Globus pallidus (tissue), 1 donor: ENCODE measurements around the gene TIMP1.

Experiments used
- DNase-seq: peaks from one replicate; pipeline ENCODE4 v3.0.0-alpha.2; 2015; ENCODE audit warnings: low spot score

TIMP1 gene

DNA sequence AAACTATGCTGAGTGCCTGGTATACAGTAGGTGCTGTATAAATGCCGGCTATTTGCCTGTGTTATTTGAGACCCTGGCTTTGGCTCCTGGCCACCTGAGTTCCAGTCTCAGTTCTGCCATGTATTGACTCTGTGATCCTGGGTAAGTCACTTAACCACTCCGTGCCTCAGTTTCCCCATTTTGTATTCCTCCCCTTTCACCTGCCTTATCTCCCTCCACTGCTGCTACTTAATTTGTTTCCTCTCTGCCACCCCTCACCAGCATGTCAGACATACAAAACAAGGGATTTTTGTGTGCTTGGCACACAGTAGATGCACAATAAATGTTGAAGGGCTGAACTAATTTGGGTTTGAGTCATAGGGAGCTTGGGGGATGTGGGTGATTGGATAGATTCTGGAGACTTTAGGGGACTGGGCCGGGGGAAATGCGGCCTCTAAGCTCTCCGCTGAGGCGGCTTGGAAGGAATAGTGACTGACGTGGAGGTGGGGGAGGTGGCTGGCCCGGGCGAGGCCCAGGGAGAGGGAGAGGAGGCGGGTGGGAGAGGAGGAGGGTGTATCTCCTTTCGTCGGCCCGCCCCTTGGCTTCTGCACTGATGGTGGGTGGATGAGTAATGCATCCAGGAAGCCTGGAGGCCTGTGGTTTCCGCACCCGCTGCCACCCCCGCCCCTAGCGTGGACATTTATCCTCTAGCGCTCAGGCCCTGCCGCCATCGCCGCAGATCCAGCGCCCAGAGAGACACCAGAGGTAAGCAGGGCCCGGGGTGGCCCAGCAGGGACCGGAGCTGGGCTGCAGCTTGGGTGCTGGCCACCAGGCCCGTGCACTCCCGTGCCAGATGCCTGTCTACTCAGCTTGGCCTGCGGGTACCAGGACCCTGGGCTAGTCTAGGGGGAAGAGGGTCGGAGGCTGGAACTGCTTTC lies at the start of gene TIMP1:
TIMP1 (plus strand) TSS at position 706 of the 917 bp plus-strand sequence. CDS start 980 bp downstream, outside the sequence.
- peak; percentile 21 for DNase-seq

DNA sequence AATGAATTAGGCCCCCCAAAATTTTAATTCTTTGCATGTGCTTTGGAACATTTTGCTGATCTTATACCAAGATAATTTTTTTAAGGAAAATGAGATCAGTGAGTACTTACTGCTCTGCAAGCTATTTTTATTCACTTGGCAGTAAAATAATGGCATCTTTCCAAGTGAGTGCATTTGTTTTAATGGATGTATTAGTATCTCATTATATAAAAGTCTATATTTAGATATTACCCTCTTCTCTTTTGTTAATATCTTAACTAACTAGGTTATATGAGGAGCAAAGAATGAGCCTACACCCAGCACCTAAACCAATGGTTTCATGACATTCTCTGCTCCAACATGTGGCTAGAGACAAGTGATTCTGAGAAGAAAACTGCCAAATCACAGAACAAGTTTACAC lies 42.4 kb upstream of the TIMP1 start:
- DNase-seq, result no peak

GRCh38 chrX:47540754-47541538 lies 41.3 kb upstream of the TIMP1 start:
- DNase-seq, result peak; percentile 93

DNA sequence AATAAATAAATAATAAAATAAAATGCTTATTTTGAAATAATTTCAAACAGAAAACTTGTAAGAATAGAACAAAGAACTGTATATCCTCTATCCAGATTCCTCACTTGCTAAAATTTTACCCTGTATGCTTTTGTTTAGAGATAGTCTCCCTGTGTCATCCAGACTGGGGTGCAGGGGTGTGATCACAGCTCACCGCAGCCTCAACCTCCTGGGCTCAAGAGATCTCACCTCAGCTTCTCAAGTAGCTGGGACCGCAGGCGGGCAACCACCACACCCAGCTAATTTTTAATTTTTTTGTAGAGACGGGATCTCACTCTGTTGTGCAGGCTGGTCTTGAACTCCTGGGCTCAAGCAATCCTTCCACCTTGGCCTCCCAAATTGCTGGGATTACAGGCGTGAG lies 38.7 kb upstream of the TIMP1 start:
- no peak for DNase-seq

DNA sequence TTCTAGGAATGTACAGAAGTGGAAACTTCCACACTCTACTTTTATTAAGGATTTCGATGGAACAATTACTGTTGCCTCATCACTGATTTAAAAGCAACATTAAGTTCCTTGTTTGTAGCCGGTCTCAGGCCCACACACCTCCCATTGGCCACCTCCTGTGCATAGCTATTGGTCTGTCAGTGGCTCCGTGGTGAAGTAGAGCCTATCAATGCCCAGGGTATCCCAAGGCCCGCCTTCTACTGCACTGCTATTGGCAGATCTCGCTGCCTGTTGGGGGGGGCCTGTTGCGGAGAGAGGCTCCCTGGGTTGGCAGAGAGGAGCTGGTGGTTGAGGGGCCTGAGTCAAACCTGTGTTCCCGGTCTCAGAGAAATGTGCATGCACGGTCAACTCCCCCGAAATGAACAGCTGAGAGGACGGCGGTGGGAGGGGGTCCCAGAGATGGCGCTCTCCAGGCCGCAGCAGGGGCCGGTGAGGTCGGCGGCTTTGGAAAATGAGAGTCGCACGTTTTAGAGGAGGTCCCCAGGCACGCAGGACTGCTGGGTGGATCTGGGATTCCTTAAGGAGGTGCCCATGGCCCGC lies 26.1 kb upstream of the TIMP1 start:
- peak; percentile 95 for DNase-seq

DNA sequence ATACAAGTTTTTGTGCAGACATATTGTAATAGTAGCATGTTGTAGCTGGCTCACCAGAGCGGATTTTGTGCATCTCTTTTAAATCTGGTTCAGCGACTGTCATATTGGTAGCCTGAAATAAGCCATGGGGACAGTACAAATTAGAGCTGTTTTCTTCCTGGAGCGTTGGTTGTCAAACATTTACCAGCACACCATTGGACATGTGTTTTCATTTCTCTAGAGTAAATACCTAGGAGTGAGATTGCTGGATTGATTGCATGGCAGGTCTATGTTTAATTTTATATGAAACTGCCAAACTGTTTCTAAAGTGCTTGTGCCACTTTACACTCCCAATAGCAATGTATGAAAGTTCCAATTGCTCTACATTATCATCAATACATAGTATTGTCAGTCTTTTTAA lies 23.8 kb upstream of the TIMP1 start:
- no peak for DNase-seq

- no peak for DNase-seq
Observed at GRCh38 chrX:47560179-47560933, 21.9 kb upstream of the TIMP1 start.

- peak; percentile 98 for DNase-seq
Observed at GRCh38 chrX:47560934-47561658, 21.1 kb upstream of the TIMP1 start, which contains the start of gene ARAF. ARAF (plus strand) TSS chrX:47561205; CDS start chrX:47562968, 1,763 bp downstream.

GRCh38 chrX:47561659-47562151 lies 20.5 kb upstream of the TIMP1 start:
- DNase-seq, result no peak

- DNase-seq, result no peak
Observed at GRCh38 chrX:47562615-47563243, 19.5 kb upstream of the TIMP1 start.

DNA sequence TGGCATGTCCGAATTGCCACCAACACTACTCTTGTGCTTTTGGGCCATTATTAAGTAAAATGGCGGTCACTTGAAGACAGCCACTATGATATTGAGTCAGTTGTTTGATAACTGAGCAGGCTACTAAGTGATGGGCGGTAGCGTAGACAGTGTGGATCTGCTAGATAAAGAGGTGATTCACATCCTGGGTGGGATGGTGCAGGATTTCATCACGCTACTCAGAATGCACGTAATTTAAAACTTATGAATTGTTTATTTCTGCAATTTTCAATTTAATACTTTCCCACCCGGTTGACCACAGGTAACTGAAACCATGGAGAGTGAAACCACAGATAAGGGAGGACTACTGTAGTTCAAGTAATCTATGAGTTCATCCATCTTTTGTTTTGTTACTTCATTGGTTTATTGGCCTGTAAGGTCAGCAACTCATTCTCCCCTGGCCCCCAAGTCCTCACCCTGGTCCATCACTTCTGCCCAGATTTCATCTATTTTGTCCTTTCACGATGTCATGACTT lies 18.4 kb upstream of the TIMP1 start:
- no peak for DNase-seq

GRCh38 chrX:47564438-47565085 lies 17.7 kb upstream of the TIMP1 start:
- DNase-seq, result no peak

DNA sequence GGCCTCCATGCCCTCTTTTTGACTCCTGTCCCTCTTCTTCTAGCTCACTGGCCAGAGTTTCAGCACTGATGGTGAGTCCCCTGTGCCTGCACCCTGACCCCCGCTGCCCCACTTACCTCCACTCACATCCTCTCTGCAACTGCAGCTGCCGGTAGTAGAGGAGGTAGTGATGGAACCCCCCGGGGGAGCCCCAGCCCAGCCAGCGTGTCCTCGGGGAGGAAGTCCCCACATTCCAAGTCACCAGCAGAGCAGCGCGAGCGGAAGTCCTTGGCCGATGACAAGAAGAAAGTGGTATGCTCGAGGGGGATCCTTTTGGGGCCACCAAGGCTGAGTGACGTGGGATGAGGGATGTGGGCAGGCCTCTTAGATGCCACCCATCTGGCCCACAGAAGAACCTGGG lies 15.4 kb upstream of the TIMP1 start:
- no peak for DNase-seq

- no peak for DNase-seq
Observed at GRCh38 chrX:47568656-47569295, 13.5 kb upstream of the TIMP1 start.

GRCh38 chrX:47570794-47571193 lies 11.4 kb upstream of the TIMP1 start:
- DNase-seq, result no peak

- no peak for DNase-seq
Observed at GRCh38 chrX:47571215-47571614, 11.0 kb upstream of the TIMP1 start.

GRCh38 chrX:47571896-47572295 lies 10.3 kb upstream of the TIMP1 start:
- no peak for DNase-seq

GRCh38 chrX:47572773-47573340 lies 9.4 kb upstream of the TIMP1 start:
- DNase-seq, result no peak
